ENCODE results near the gene GBF1.

DNA sequence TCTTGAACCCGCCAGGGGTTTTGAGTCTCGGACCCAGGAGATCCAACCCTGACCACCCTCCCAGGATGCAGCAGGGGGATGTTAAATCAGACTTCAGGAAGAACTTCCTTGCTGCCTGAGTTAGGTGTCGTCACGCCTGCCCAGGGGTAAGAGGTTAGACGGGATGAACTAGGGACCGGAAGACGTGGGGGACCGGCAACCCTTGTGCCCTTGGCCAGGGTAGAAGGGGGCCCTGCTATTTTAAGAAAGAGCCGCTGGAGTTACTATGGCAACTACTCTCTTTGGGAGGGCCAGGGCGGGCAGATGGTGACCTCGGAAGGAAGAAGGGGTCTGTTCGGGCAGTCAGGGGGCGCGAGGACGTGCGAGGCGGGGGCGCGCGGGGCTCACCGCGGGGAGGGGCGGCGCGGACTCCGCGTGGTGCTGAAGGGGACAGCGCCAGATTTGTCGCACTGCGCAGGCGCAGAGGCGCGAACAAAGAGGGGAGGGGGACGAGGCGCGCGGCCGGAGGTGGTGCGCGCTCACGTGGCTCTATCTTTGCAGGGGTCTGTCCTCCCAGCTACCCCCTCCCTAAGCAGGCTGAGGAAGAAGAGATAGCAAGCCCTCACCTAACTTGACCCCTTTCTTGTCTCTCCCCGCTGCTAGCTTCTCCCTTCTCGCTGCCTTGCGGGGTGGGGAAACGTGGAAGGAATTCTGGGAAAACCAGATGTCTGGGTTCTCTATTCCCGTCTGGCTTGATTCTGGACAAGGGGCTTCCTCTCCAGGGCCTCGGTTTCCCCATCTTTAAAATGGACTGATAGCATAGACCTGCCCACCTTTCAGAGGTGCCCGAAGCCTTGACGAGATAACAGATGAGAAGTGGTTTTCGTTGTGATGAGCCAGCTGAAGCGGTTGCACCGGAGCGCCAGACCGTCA is 174.2 kb downstream of the GBF1 start:
- TF ChIP-seq, protein P1, sequence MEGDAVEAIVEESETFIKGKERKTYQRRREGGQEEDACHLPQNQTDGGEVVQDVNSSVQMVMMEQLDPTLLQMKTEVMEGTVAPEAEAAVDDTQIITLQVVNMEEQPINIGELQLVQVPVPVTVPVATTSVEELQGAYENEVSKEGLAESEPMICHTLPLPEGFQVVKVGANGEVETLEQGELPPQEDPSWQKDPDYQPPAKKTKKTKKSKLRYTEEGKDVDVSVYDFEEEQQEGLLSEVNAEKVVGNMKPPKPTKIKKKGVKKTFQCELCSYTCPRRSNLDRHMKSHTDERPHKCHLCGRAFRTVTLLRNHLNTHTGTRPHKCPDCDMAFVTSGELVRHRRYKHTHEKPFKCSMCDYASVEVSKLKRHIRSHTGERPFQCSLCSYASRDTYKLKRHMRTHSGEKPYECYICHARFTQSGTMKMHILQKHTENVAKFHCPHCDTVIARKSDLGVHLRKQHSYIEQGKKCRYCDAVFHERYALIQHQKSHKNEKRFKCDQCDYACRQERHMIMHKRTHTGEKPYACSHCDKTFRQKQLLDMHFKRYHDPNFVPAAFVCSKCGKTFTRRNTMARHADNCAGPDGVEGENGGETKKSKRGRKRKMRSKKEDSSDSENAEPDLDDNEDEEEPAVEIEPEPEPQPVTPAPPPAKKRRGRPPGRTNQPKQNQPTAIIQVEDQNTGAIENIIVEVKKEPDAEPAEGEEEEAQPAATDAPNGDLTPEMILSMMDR (IDR thresholded peaks at IDR 0.05) = no peak
- no peak for TF ChIP-seq POLR2A (IDR thresholded peaks at IDR 0.05)
